Endothelial cell (in vitro differentiated cells): ENCODE results near the gene GPRASP2. TPM values are rescaled to one million over a fixed set of nuclear protein-coding genes. Genes with fewer than 3 reads are reported as not detected.

Experiments used
- DNase-seq: peaks from one replicate; pipeline ENCODE4 v3.0.0; 2021; ENCODE audit warnings: low spot score
- H3K27ac Mint-ChIP-seq: one replicate; pipeline ENCODE4 v1.8.0; 2021; ENCODE audit warnings: mixed read lengths, inconsistent platforms; ENCODE audit not compliant: unreplicated experiment
- H3K27me3 Mint-ChIP-seq: one replicate; pipeline ENCODE4 v1.8.0; 2021; ENCODE audit warnings: mild to moderate bottlenecking, moderate library complexity, mixed read lengths, inconsistent platforms; ENCODE audit not compliant: unreplicated experiment
- H3K36me3 Mint-ChIP-seq: one replicate; pipeline ENCODE4 v1.8.0; 2021; ENCODE audit warnings: mild to moderate bottlenecking, low read depth, mixed read lengths, inconsistent platforms; ENCODE audit not compliant: unreplicated experiment
- H3K4me1 Mint-ChIP-seq: one replicate; pipeline ENCODE4 v1.8.0; 2021; ENCODE audit warnings: mild to moderate bottlenecking, mixed read lengths, inconsistent platforms; ENCODE audit not compliant: unreplicated experiment
- H3K4me3 Mint-ChIP-seq: one replicate; pipeline ENCODE4 v1.8.0; 2021; ENCODE audit warnings: mild to moderate bottlenecking, mixed read lengths, inconsistent platforms; ENCODE audit not compliant: unreplicated experiment
- H3K9me3 Mint-ChIP-seq: one replicate; pipeline ENCODE4 v1.8.0; 2021; ENCODE audit warnings: mixed read lengths, inconsistent platforms; ENCODE audit not compliant: unreplicated experiment
- CTCF ChIP-seq: fragments of 200-600 bp; sonication (generic); IDR thresholded peaks from one replicate; pipeline ENCODE4 v1.5.0; 2021; ENCODE audit warnings: antibody characterized with exemption; ENCODE audit not compliant: unreplicated experiment
- total RNA-seq: library from RNA; stranded (reverse); fragmentation: NEBNext Ultra II Directional; extraction: Animal tissue kit (Norgen Biotek cat#: 25700); gene quantifications from one replicate; pipeline ENCODE4 v1.2.1, GENCODE V29; 2021; ENCODE audit not compliant: unreplicated experiment

The GPRASP2 gene
- total RNA-seq, 1 donor from 2014 or later = 17.3 TPM

- no peak for DNase-seq
Measured at GRCh38 chrX:102723456-102723855, 11.2 kb downstream of the GPRASP2 start.

GRCh38 chrX:102727761-102728160 is 15.5 kb downstream of the GPRASP2 start:
- Mint-ChIP-seq H3K27ac (no peak overlapping the region), H3K4me1 (peaks cover 22% of the 10 kb centered on the region), H3K36me3 (no peaks in the 10 kb centered on the region), H3K9me3 (no peaks in the 10 kb centered on the region), H3K4me3 (no peak overlapping the region), H3K27me3 (no peaks in the 10 kb centered on the region)
- TF ChIP-seq CTCF = no peak
- no peak for DNase-seq

More at GRCh38 chrX:102723456-102723855, 11.2 kb downstream of the GPRASP2 start:
- Mint-ChIP-seq H3K9me3 (no peaks in the 10 kb centered on the region), H3K4me1 (peaks cover 28% of the 10 kb centered on the region), H3K4me3 (no peak overlapping the region), H3K27me3 (peaks cover 3% of the 10 kb centered on the region), H3K36me3 (no peaks in the 10 kb centered on the region), H3K27ac (no peak overlapping the region)
- no peak for TF ChIP-seq CTCF

GRCh38 chrX:102728646-102729045 is 16.4 kb downstream of the GPRASP2 start:
- Mint-ChIP-seq H3K36me3 (no peaks in the 10 kb centered on the region), H3K27ac (no peak overlapping the region), H3K4me3 (no peak overlapping the region), H3K4me1 (peaks cover 22% of the 10 kb centered on the region), H3K27me3 (no peaks in the 10 kb centered on the region), H3K9me3 (no peaks in the 10 kb centered on the region)
- DNase-seq = no peak
- no peak for TF ChIP-seq CTCF

- peaks cover 3% of the 10 kb centered on the region for H3K27me3 Mint-ChIP-seq
- no peak for TF ChIP-seq CTCF
- peaks cover 12% of the 10 kb centered on the region for H3K36me3 Mint-ChIP-seq
- H3K4me1 Mint-ChIP-seq = no peaks in the 10 kb centered on the region
- DNase-seq = no peak
- H3K27ac Mint-ChIP-seq = no peak overlapping the region
- H3K4me3 Mint-ChIP-seq = no peak overlapping the region
- no peaks in the 10 kb centered on the region for H3K9me3 Mint-ChIP-seq
Measured at GRCh38 chrX:102739657-102740056, 27.4 kb downstream of the GPRASP2 start.

- no peak for TF ChIP-seq CTCF
- DNase-seq = no peak
- peaks cover 5% of the 10 kb centered on the region for H3K27me3 Mint-ChIP-seq
- H3K4me3 Mint-ChIP-seq = peak overlapping the region; percentile 23
- H3K27ac Mint-ChIP-seq = no peak overlapping the region
- peaks cover 15% of the 10 kb centered on the region for H3K4me1 Mint-ChIP-seq
- H3K9me3 Mint-ChIP-seq = no peaks in the 10 kb centered on the region
- H3K36me3 Mint-ChIP-seq = peaks cover 12% of the 10 kb centered on the region
Measured at GRCh38 chrX:102744307-102744706, 32.1 kb downstream of the GPRASP2 start.
